GM12878 (cell line): Measurements from ENCODE around the gene ROCK2. TPM values are rescaled to one million over a fixed set of nuclear protein-coding genes. Genes with fewer than 3 reads are reported as not detected.

Experiments used
- ATAC-seq: fragments of 200-7000 bp; cut with Tn5 transposase; 3 replicates; pipeline ENCODE4 v1.9.1; 2020; ENCODE audit warnings: mild to moderate bottlenecking, moderate library complexity
- BruUV-seq: library from RNA; stranded (reverse); fragments of 400-500 nt; replicated peaks from 2 replicates; lab custom pipeline; 2021; lab: Mats Ljungman, UMichigan
- CTCF ChIA-PET: fragments of 300-600 bp; sonication (Branson Sonifier 250); formaldehyde crosslinking; extraction: SDS; loops from one replicate; lab custom pipeline; 2021; ENCODE audit warnings: inconsistent platforms; lab: Yijun Ruan, JAX
- POLR2A ChIA-PET: fragments of 350-600 bp; formaldehyde crosslinking; extraction: SDS; loops from one replicate; lab custom pipeline; 2021; ENCODE audit warnings: inconsistent platforms; lab: Charles Lee
- RAD21 ChIA-PET: fragments of 300-600 bp; sonication (Branson Sonifier 250); formaldehyde crosslinking; loops from one replicate; lab custom pipeline; 2023; ENCODE audit warnings: antibody characterized with exemption; ENCODE audit not compliant: unreplicated experiment; lab: Charles Lee
- SMC1A ChIA-PET: fragments of 300-600 bp; sonication (Branson Sonifier 250); formaldehyde crosslinking; loops from one replicate; lab custom pipeline; 2023; ENCODE audit not compliant: unreplicated experiment, uncharacterized antibody; lab: Charles Lee
- DNase-seq: peaks from one replicate; pipeline ENCODE4 v3.0.0-alpha.2; 2011; ENCODE audit warnings: low read depth, low spot score
- FAIRE-seq: peaks from 3 replicates; lab custom pipeline; 2011; peaks lifted over from hg19 to GRCh38; lab: Jason Lieb, UNC
- H2AFZ ChIP-seq: 2 replicates; pipeline ENCODE4 v1.6.0; 2011; ENCODE audit warnings: low read depth, low read length, control low read depth; ENCODE audit not compliant: control insufficient read depth
- H3K27ac ChIP-seq: 2 replicates; pipeline ENCODE4 v1.5.1; 2011; ENCODE audit warnings: control low read depth; ENCODE audit not compliant: control insufficient read depth, insufficient read depth
- H3K27me3 ChIP-seq, 2 experiments: replicated peaks in 1 of 2; 2 replicates each; pipeline versions ENCODE4 v1.6.0 to v1.6.1; 2011; ENCODE audit warnings: low read length in 1 of 2; ENCODE audit not compliant: control insufficient read depth in 2 of 2, insufficient read depth in 2 of 2
- H3K36me3 ChIP-seq, 2 experiments: 2 replicates each; pipeline ENCODE4 v1.5.1; 2011; ENCODE audit warnings: low read length in 1 of 2; ENCODE audit not compliant: control insufficient read depth in 2 of 2, insufficient read depth in 2 of 2
- H3K4me1 ChIP-seq: 2 replicates; pipeline ENCODE4 v1.6.1; 2011; ENCODE audit warnings: mild to moderate bottlenecking, low read length, moderate library complexity, mixed read lengths; ENCODE audit not compliant: control insufficient read depth, insufficient read depth
- H3K4me2 ChIP-seq: 2 replicates; pipeline ENCODE4 v1.6.0; 2011; ENCODE audit warnings: control low read depth; ENCODE audit not compliant: control insufficient read depth, insufficient read depth
- H3K4me3 ChIP-seq: fragments of 200-600 bp; sonication (generic); 2 replicates; pipeline ENCODE4 v1.5.1; 2016
- H3K79me2 ChIP-seq: 2 replicates; pipeline ENCODE4 v1.6.0; 2011; ENCODE audit warnings: low read length; ENCODE audit not compliant: control insufficient read depth, insufficient read depth
- H3K9ac ChIP-seq: 2 replicates; pipeline ENCODE4 v1.8.0; 2011; ENCODE audit warnings: low read length, control low read depth, mixed read lengths; ENCODE audit not compliant: control insufficient read depth, insufficient read depth
- H3K9me3 ChIP-seq: replicated peaks from 3 replicates; pipeline ENCODE4 v1.5.1; 2011; ENCODE audit warnings: mild to moderate bottlenecking, low read length; ENCODE audit not compliant: control insufficient read depth, insufficient read depth
- H4K20me1 ChIP-seq: 2 replicates; pipeline ENCODE4 v1.6.0; 2011; ENCODE audit not compliant: control insufficient read depth, insufficient read depth
- ATF7 ChIP-seq: fragments of 450-650 bp; IDR thresholded peaks from 2 replicates; pipeline ENCODE4 v1.6.1; 2016; ENCODE audit warnings: low read depth, mild to moderate bottlenecking
- BMI1 ChIP-seq: fragments of 450-650 bp; IDR thresholded peaks from 2 replicates; pipeline ENCODE4 v1.6.1; 2016; ENCODE audit warnings: mild to moderate bottlenecking, moderate library complexity, borderline replicate concordance
- HSF1 ChIP-seq: fragments of 150-350 bp; IDR thresholded peaks from 2 replicates; pipeline ENCODE4 v1.6.1; 2014; ENCODE audit warnings: mild to moderate bottlenecking, low read depth, low read length
- JUNB ChIP-seq: IDR thresholded peaks from 2 replicates; pipeline ENCODE4 v1.6.1; 2016; ENCODE audit warnings: antibody characterized with exemption, mild to moderate bottlenecking
- MXI1 ChIP-seq: fragments of 150-350 bp; IDR thresholded peaks from 2 replicates; pipeline ENCODE4 v1.6.1; 2011; ENCODE audit warnings: low read depth, mild to moderate bottlenecking, inconsistent platforms, low read length, improper control_type of control experiment
- SMAD5 ChIP-seq: IDR thresholded peaks from 2 replicates; pipeline ENCODE4 v1.6.1; 2016; ENCODE audit warnings: antibody characterized with exemption, low read depth
- YBX1 ChIP-seq: fragments of 450-650 bp; IDR thresholded peaks from 2 replicates; pipeline ENCODE4 v1.6.1; 2016; ENCODE audit warnings: antibody characterized with exemption
- WGBS: methylation state at CpG from one replicate; pipeline ENCODE4 v1.1.6; 2016; ENCODE audit warnings: low lambda C conversion rate; ENCODE audit not compliant: insufficient replicate concordance, insufficient coverage; ENCODE audit errors: missing lambda C conversion rate; 5-methylcytosine and 5-hydroxymethylcytosine counted together
- in situ Hi-C: fragments of 300-500 bp; cut with MboI; formaldehyde crosslinking; loops from 9 replicates; pipeline ENCODE4 v1.14.3; 2018; ENCODE audit warnings: mixed read lengths
- intact Hi-C: fragments of 100-400 bp; cut with micrococcal nuclease; formaldehyde crosslinking; loops from one replicate; pipeline ENCODE4 v1.14.2; 2022; ENCODE audit not compliant: unreplicated experiment
- polyA plus RNA-seq, 11 experiments: library from polyadenylated mRNA; depleted of rRNA in 4 of 11; unstranded in 6 of 11; stranded (reverse) in 5 of 11; fragments of >200 nt; fragmentation: Nextera tagmentation in 4 of 11; fragmentation: Illumina TruSeq in 1 of 11; extraction: Ambion mirVana in 4 of 11; extraction: Trizol in 1 of 11; gene quantifications; 1 replicate in 1 of 11; 2 replicates in 10 of 11; pipeline versions ENCODE4 v1.2.1 to v1.2.3, GENCODE V29; 2011 to 2016; ENCODE audit warnings: inconsistent platforms in 2 of 11, missing spikeins in 2 of 11, low read depth in 1 of 11
- total RNA-seq, 4 experiments: library from RNA; depleted of rRNA in 3 of 4; stranded (reverse); fragments of >200 nt in 3 of 4; fragmentation: Illumina TruSeq in 1 of 4; extraction: Trizol in 1 of 4; gene quantifications; 2 replicates each; pipeline versions ENCODE4 v1.2.1 to v1.2.3, GENCODE V29; 2013 to 2021
- TF ChIP-seq, protein P1 (sequence below): fragments of 450-650 bp; formaldehyde crosslinking; IDR thresholded peaks from 2 replicates; pipeline ENCODE4 v1.4.0; 2020; ENCODE audit warnings: mild to moderate bottlenecking, moderate library complexity
- TF ChIP-seq, protein P2 (sequence below): IDR thresholded peaks from 2 replicates; pipeline ENCODE4 v1.6.1; 2012; ENCODE audit warnings: low read depth, low read length, improper control_type of control experiment

Gene ROCK2
- total and polyA plus RNA-seq, 10 of the 15 experiments (the other 5 are each of a cell fraction or from before 2014, with no cell fraction given): 4.6 to 22.1 (median 8.3) TPM

DNA sequence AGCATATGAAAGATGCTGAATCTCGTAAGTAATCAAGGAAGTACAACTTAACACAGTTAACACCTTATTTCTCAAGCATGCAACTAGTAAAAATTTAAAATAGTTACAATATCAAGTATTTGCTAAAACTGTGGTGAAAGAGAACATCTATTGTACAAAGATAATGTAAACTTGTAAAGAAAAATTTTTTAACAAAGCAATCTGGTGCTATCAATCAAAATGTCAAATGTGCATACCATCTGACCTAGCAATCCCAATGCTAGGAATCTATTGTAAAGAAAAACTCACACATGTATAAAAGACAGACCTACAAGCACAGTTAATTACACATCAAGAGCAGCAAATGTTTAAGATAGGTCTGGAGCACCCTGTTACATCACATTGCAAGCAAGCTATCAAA lies 99.1 kb downstream of the ROCK2 start:
- in situ Hi-C loops: no loop called here
- no peaks in the 10 kb centered on the region for H3K27me3 ChIP-seq
- ChIA-PET RAD21 (no interaction called here), SMC1A (no interaction called here), CTCF (no interaction called here), POLR2A (no interaction called here)
- BruUV-seq: no TSS peak
- WGBS: 32% methylated on average over 1 of the region's 1 CpG
- no peak overlapping the region for H3K4me2 ChIP-seq
- H2AFZ ChIP-seq: no peak overlapping the region
- H3K4me1 ChIP-seq: no peaks in the 10 kb centered on the region
- TF ChIP-seq, protein P1, sequence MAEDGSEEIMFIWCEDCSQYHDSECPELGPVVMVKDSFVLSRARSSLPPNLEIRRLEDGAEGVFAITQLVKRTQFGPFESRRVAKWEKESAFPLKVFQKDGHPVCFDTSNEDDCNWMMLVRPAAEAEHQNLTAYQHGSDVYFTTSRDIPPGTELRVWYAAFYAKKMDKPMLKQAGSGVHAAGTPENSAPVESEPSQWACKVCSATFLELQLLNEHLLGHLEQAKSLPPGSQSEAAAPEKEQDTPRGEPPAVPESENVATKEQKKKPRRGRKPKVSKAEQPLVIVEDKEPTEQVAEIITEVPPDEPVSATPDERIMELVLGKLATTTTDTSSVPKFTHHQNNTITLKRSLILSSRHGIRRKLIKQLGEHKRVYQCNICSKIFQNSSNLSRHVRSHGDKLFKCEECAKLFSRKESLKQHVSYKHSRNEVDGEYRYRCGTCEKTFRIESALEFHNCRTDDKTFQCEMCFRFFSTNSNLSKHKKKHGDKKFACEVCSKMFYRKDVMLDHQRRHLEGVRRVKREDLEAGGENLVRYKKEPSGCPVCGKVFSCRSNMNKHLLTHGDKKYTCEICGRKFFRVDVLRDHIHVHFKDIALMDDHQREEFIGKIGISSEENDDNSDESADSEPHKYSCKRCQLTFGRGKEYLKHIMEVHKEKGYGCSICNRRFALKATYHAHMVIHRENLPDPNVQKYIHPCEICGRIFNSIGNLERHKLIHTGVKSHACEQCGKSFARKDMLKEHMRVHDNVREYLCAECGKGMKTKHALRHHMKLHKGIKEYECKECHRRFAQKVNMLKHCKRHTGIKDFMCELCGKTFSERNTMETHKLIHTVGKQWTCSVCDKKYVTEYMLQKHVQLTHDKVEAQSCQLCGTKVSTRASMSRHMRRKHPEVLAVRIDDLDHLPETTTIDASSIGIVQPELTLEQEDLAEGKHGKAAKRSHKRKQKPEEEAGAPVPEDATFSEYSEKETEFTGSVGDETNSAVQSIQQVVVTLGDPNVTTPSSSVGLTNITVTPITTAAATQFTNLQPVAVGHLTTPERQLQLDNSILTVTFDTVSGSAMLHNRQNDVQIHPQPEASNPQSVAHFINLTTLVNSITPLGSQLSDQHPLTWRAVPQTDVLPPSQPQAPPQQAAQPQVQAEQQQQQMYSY: no peak
- TF ChIP-seq, protein P2, sequence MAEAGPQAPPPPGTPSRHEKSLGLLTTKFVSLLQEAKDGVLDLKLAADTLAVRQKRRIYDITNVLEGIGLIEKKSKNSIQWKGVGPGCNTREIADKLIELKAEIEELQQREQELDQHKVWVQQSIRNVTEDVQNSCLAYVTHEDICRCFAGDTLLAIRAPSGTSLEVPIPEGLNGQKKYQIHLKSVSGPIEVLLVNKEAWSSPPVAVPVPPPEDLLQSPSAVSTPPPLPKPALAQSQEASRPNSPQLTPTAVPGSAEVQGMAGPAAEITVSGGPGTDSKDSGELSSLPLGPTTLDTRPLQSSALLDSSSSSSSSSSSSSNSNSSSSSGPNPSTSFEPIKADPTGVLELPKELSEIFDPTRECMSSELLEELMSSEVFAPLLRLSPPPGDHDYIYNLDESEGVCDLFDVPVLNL: no peak
- TF ChIP-seq ATF7: no peak
- TF ChIP-seq MXI1: no peak
- no peak for TF ChIP-seq BMI1
- TF ChIP-seq YBX1: no peak
- TF ChIP-seq HSF1: no peak
- TF ChIP-seq JUNB: no peak
- TF ChIP-seq SMAD5: no peak
- H3K9ac ChIP-seq: no peak overlapping the region
- no peaks in the 10 kb centered on the region for H3K9me3 ChIP-seq
- no peaks in the 10 kb centered on the region for H3K79me2 ChIP-seq
- H3K27ac ChIP-seq: no peak overlapping the region
- H3K4me3 ChIP-seq: no peak overlapping the region
- H3K36me3 ChIP-seq: peaks cover 0 to 3% of the 10 kb centered on the region in 2 experiments; a peak in 1 of 4 replicates
- FAIRE-seq: no peak
- intact Hi-C loops: no loop called here
- ATAC-seq: no peak
- DNase-seq: no peak
- no peaks in the 10 kb centered on the region for H4K20me1 ChIP-seq
